HG03520 (cell line): ENCODE results near the gene LDLRAD1.
A peak's percentile ranks its signal among the peaks of the same experiment; 100 is the strongest.
"Not testable (repeated sequence)": the region's sequence is repeated elsewhere in the genome, so short reads cannot be mapped to it uniquely, and the experiment has no call there.

Source experiments
- ATAC-seq: cut with Tn5 transposase; IDR thresholded peaks from one replicate; pipeline ENCODE4 v1.9.1; 2021; ENCODE audit warnings: mild to moderate bottlenecking, moderate library complexity; ENCODE audit not compliant: unreplicated experiment

The LDLRAD1 gene

GRCh38 chr1:53995683-53996082 lies 22.3 kb downstream of the LDLRAD1 start:
- no peak for ATAC-seq

GRCh38 chr1:53994516-53994915 lies 23.5 kb downstream of the LDLRAD1 start:
- ATAC-seq, result not testable (repeated sequence)

DNA sequence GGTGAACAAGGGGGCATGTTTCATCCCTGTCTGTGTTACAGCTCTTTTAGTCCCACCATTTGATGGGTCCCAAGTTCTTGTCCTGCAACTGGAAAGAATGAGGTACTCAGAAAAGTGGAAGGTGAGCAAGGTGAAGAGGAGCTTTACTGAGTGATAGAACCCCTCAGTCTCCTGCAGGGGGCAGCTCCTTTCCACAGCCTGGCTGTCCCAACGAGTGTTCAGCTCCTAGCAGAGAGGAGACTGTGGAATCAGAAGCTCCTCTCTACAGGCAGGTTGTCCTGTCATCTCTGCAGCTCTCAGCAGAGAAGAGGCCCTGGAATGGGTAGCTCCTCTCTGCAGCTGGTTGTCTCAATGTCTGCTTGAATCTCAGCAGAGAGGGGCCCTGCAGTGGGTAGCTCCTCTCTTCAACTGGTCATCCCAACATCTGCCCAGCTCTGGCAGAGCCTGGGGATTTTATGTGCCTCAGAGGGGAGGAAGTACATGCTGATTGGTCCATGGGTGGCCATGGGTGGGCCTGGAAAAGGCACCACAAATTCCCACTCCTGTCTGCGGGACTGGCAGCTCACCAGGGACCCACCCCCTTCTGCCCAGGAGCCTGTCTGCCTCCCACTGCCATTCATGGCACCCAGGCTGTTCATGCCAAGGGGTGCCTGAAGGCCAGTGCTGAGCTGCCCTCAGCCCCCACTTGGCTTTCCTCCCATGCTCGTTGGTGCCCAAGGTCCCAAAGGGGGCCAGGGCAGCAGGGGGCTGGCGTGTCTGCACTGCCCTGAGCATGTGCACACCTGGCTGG lies 25.7 kb downstream of the LDLRAD1 start:
- no peak for ATAC-seq

DNA sequence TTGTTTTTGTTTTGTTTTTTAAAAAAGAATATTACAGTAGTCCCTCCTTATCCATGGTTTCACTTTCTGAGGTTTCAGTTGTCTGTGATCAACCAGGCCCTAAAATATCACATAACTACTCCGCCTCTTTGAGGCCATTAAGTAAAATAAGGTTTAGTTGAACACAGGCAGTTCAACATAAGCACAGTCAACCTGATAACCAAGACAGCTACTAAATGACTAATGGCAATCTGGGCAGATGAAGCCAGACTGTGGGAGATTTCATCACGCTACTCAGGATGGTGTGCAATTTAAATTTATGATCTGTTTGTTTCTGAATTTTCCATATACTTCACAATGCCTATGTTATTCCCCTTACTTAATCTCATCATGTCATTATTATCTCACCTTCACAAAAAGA lies 30.1 kb downstream of the LDLRAD1 start:
- ATAC-seq, result no peak

DNA sequence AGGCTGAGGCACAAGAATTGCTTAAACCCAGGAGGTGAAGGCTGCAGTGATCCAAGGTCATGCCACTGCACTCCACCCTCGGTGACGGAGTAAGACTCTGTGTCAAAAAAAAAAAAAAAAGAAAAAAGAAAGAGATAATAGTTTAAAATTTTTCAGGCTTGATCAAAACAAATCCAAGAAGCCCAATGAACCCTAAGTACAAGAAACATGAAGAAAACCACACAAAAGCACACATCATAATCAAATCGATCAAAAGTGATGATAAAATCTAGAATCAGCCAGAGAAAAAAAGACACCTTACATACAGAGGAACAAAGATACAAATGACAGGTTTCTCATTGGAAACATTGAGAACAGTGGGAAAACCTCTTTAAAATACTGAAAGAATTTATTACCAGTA lies 31.5 kb downstream of the LDLRAD1 start:
- no peak for ATAC-seq

- ATAC-seq, result no peak
These were observed 33.3 kb downstream of the LDLRAD1 start for GRCh38 chr1:53984726-53985125.

DNA sequence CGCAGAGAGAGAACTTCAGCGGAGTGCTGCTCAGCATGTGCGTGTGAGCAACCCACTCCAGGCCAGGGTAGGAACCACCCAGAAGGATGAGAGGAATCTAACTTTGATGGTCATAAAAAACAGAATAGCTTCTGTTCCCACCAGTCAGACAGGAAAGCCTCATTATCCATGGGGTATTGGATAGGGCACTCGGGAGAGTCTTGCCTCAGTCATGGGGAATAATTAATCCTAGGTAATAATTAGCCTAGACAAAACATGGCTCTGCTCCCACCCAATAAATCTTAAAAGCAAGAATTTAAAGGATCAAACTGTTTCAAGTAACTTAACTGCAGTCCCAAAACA lies 35.3 kb downstream of the LDLRAD1 start:
- no peak for ATAC-seq

DNA sequence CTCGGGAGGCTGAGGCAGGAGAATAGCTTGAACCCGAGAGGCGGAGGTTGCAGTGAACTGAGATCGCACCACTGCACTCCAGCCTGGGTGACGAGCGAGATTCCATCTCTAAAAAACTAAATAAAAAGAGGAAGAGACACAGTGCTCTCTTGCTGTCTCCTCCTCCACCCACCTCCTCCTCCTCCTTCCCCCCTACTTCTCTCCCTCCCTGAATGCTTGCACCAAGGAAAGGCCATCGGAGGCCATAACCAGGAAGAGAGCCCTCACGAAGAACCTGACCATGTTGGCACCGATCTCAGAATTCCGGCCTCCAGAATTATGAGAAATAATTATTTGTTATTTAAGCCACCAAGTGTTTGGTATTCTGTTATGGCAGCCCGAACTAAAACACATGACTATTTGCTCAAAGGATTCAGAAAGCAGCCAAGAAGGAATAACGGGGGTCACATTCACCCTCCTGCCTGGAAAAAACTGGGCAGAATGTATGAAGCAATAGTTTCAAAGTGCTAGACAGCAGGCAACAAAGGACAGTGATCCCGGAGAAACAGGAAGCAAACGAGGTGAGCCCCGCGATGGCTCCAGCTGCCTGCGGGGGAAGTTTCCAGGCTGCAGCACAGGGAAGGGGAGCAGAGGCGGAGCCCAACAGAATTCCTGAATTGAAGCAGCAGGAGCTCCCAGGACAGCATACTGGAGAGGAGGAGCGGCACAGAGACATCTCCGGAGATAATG lies 35.8 kb downstream of the LDLRAD1 start:
- ATAC-seq, result no peak

DNA sequence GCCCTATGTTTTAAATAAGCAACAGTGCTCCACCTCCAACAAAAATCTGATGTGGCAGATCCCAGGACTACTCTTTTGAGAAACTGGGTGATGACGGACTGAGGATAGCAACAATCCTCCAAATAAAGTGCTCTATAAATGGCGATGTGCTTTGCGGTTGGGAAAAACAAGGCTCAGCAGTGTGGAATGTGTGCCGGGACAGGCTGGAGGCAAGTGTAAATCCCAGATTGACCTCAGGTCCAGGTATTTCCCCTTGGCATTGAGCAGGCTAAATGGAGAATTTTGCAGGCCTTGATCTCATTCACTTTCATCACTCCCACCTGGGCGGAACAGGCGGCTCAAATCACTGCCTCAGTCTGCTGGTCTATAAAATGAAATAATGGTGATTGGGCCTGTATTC lies 36.8 kb downstream of the LDLRAD1 start:
- ATAC-seq, result no peak

GRCh38 chr1:53979712-53980450 lies 38.1 kb downstream of the LDLRAD1 start:
- ATAC-seq, result no peak

- no peak for ATAC-seq
These were observed 42.1 kb downstream of the LDLRAD1 start for GRCh38 chr1:53975861-53976260.

DNA sequence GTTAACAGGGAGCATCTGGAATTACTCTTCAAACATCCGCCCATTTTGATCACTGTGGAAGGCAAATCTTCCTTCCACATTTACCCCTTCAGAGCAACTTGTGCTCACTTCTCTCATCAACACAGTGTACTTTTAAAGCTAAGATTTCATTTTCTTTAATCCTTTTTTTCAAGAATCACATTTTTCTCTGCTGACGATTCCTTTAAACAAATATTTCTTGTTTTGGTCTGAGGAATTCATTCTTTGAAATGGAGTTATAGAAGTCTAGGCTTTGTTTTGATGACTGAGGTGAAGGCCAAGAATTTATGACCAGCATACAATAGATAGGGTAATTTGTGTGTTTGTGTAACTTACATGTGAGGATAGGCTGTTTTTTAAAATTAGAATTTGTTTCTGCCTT lies 46.3 kb downstream of the LDLRAD1 start:
- no peak for ATAC-seq

DNA sequence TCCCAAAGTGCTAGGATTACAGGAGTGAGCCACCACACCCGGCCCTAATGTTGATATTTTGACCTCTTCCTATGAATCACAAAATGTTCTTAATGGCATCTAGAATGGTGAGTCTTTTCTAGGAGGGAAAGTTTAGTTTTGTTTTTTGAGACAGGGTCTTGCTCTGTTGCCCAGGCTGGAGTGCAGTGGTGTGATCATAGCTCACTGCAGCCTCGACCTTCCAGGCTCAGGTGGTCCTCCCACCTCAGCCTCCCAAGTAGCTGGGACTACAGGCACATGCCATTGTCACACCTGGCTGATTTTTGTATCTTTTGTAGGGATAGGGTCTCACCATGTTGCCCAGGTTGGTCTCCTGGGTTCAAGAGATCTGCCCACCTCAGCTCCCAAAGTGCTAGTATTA lies 48.7 kb downstream of the LDLRAD1 start:
- not testable (repeated sequence) for ATAC-seq

- no peak for ATAC-seq
These were observed 49.9 kb downstream of the LDLRAD1 start for GRCh38 chr1:53968125-53968513.

GRCh38 chr1:53967409-53968124 lies 50.4 kb downstream of the LDLRAD1 start:
- ATAC-seq, result no peak

DNA sequence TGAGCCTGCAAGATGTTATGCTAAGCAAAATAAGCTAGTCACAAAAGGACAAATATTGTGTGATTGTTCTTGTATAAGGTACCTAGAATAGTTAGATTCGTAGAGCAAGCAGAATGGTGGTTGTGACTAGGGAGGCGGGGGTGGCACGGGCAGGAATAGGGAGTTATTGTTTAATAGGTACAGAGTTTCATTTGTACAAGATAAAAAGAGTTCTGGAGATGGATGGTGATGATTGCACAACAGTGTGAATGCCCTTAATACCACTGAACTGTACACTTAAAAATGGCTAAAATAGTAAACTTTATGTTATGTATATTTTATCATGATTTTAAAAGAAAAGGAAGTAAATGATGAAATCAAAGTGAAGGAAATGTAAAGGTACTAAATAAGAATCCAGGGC lies 51.2 kb downstream of the LDLRAD1 start:
- no peak for ATAC-seq

DNA sequence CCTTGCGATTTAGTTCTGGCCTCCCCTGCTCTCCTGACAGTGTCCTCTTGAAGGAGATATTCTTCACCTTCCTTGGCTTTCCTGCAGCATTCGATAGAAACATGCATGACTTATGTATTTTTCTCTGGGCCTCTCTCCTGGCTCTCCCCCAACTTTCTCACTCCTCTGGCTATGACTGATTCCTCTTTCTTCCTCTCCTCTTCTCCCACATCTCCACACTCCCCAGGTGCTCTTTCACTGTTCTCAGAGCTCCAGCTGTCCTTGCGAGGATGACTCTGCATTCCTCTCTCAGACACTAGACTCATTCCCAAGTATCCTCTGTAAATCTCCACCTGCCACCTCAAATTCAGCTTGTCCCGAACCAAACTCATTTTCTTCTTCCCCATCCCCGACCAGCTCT lies 53.9 kb downstream of the LDLRAD1 start:
- ATAC-seq, result no peak

- peak; percentile 84 for ATAC-seq
These were observed 54.5 kb downstream of the LDLRAD1 start for GRCh38 chr1:53963460-53963859.

GRCh38 chr1:53962395-53962794 lies 55.6 kb downstream of the LDLRAD1 start:
- ATAC-seq, result no peak

DNA sequence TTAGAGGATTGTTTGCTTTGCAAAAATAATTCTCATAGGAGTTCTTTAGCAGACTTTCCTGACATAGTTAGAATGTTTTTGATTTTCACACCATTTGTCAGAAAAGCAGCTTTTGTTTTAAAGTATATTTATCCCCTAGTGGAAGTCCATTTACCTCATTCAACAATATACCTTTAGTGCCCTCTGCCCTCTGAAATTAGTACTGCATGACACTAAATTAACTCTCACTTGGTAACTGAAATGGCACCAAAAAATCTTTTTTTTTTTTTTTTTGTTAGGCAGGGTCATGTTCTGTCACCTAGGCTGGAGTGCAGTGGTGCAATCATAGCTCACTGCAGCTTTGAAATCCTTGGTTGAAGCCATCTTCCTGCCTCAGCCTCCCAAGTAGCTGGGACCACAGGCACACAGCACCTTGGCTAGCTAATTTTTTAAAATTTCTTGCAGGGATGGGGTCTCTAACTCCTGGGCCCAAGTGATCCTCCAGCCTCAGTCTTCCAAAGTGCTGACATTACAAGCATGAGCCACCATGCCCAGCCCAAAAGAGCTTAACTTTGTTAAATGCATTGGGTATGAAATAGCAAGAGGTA lies 58.2 kb downstream of the LDLRAD1 start:
- no peak for ATAC-seq
